Measurements from ENCODE around the gene KCNK1.

KCNK1 gene

GRCh38 chr1:233640179-233640578 lies 26.3 kb downstream of the KCNK1 start:
- no peak for DNase-seq

DNA sequence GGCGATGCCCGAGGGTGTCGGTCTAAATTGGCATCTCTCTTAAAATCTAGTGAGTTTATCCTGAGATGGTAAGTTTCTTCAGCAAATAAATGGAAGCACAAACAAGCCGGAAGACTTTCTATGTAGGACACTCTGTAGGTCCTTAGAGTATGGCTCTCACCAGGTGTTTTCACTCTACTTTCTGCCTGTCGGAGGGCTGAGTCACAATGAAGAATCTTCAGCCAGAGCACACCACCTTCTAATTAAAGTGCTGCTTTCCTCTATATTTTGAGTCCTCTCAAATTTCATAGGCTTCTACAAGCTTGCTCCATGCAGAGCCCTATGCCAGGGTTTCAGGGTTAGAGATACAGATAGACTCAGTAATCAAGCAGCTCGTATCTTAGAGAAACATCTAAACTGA lies 27.1 kb downstream of the KCNK1 start:
- no peak for DNase-seq

GRCh38 chr1:233647073-233647472 lies 33.2 kb downstream of the KCNK1 start:
- no peak for DNase-seq

- no peak for DNase-seq
Observed at GRCh38 chr1:233647636-233648035, 33.7 kb downstream of the KCNK1 start.

- DNase-seq: no peak
Observed at GRCh38 chr1:233651061-233651460, 37.2 kb downstream of the KCNK1 start.

DNA sequence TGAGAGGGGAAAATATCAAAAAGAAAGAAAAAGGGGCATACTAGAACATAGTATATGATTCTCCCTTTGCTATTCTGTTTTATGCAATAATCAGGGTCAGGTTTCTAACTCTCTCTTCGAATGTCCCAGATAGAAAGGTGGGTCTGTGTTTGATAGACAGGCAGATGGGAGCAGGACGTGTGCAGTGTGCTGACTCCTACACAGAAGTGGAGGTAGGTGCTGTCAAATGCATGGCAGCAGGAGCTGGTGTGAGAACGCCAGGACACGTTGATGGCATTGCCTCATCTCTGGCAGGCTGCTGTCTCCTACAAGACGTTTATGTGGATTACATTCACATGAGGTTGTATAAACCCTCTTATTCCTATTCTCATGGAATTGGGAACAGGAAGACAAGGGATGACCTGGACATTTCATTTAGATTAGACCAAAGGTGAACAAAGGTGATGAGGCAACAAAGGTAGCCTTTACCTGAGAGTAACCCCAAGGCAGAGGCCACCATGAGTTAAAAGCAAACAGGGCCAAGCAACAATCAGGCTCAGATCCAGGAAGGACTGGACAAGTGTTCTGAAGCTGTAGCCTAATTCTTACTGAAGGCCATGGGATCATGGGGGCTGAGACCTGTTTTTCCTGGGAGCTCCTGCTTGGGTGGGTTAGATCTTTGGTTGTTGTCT lies 37.8 kb downstream of the KCNK1 start:
- no peak for DNase-seq

DNA sequence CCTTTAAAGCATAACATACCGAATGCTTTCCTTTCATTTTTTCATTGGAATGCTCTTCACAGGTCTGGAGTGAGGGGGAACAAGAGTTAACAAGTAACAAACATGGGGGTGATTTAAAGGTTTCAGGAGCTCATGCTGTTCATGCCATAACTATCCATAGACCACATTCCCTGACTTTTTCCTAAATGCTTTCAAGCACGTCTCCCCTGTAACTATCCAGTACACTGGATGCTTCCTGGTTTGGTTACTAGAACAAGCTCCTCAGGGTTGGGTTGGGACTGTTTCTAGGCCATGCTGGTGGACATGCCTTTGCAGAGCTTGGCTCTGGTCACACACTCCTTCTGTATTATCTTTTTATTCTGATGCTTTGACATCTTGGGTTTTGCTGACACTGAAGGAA lies 38.6 kb downstream of the KCNK1 start:
- no peak for DNase-seq

DNA sequence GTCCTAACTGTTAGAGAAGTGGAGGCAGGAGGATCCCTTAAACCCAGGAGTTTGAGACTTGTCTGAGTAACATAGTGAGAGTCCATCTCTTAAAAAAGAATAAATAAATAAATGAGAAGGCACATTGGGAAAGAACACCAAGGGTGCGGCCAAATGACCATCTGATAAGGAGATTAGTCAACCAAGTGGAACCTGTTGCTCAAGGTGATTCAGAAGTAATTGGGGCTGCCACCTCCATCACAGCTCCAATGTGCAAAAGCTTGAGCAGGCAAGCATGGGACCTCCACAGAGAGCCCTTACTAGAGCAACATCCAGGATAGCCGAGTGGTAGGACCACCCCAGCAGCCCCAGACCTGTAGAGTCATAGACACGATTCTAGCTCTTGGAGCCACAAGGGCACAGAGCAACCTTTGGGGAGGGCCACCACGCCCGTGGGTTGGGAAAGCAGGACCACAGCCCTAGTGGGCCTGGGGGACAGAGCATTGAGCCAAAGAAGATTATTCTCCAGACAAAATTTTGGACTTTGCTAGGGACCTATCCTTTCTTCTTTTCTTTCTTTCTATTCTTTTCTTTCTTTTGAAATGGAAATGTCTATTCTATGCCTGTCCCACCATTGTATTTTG lies 40.9 kb downstream of the KCNK1 start:
- DNase-seq: no peak

DNA sequence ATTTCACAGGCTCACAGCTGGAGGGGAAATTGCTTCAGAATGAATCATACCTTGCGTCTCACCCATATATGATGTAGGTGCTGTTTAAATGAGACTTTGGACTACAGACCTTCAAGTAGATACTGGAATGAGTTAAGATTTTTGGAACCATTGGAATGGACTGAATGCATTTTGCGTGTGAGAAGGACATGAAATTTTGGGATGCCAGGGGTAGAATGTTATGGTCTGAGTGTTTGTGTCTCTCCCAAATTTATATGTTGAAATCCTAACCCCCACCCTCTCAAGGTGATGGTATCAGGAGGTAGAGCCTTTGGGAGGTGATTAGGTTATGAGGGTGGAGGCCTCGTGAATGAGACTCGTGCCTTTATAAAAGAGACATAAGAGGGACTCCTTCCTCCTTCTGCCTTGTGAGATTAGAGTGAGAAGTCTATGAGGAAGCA lies 41.4 kb downstream of the KCNK1 start:
- DNase-seq: no peak

GRCh38 chr1:233656032-233656635 lies 42.2 kb downstream of the KCNK1 start:
- DNase-seq: no peak

GRCh38 chr1:233656687-233657086 lies 42.8 kb downstream of the KCNK1 start:
- no peak for DNase-seq

GRCh38 chr1:233657466-233657865 lies 43.6 kb downstream of the KCNK1 start:
- no peak for DNase-seq

DNA sequence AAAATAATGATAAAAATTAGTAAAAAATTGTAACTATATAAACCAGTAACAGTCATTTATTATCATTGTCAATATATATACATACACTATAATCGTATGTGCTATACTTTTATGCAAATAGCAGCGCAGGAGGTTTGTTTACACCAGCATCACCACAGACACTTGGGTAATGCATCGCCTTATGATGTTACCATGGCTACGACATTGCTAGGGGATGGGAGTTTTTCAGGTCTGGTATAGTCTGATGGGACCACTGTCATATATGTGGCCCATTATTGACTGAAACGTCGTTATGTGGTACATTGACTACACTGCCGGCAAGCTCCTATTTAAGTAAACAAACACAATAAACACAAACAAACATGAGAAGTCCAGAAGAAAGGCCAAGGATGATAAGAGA lies 45.6 kb downstream of the KCNK1 start:
- no peak for DNase-seq

DNA sequence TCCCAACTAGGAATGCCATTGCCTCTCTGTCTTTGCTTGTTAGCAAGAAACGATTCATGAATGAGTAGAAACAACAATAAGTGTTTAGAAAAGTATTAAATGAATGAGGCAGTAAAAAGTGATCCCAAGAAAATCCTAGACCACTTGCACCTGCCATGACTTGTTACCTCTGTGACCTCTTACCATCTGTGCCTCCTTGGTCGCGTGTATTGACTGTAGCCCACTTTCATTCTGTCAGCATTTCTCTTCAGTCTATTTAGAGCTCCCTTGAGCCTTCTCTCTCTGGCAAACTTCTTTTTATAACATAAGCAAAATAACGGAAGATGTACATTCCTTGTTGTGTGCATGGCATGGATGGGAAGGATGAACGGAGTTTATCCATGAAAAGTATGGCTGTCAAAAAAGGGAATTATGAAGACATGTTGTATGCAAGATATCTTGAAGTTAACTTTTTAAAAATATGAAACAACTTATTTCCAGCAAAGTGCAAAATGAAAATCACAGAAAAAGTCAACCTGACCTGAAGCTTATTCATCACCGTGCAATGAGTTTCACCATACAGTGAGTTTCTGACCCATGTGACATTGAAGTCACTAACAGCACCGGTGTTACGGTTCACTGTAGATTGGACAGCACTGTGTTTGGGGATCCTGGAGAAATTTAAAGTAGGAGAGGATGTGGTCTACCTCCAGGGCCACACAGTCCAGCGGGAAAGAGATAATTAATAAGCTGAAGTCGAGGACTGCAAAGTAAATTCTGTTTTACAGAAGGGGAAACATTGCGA lies 47.7 kb downstream of the KCNK1 start:
- no peak for DNase-seq

GRCh38 chr1:233662575-233663304 lies 48.8 kb downstream of the KCNK1 start:
- DNase-seq: no peak

DNA sequence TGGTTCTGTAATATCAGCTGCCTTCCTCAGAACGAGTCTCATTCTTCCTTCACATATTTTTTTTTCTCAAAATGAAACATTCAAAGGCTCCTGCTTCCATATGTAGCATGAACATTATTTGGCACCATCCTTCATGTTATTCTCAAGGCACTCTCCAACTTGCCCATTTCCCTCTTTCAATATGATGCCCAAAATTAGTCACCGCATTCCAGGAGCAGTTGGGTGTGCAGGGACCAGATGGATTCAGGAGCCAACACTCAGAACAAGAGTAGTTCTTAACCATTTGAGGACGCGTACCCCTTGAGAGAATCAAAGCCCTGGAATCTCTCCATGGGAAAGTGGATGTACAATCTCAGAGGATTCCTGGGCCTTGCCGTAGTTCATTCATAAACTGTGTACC lies 50.3 kb downstream of the KCNK1 start:
- DNase-seq: no peak

- no peak for DNase-seq
Observed at GRCh38 chr1:233664804-233665574, 51.1 kb downstream of the KCNK1 start.

GRCh38 chr1:233665575-233666270 lies 51.8 kb downstream of the KCNK1 start:
- no peak for DNase-seq

DNA sequence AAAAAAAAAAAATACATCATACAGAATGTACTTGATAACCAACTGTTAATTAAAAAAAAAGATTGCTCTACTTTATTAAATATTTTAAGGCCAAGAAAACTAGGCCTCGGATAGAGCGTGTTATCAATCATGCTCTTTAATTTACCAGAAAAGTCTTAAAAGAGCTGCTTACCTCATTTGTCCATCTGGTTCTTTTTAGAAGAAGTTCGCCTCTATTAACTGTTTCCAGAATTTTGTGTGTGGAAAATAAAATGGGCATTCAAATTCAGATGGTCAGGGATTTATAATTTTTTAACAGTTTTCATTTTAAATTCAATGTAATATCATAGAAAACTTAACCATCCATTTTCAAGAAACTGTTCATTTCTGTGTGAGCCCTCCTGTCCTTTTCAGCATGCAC lies 53.8 kb downstream of the KCNK1 start:
- no peak for DNase-seq

GRCh38 chr1:233668146-233668724 lies 54.3 kb downstream of the KCNK1 start:
- no peak for DNase-seq

DNA sequence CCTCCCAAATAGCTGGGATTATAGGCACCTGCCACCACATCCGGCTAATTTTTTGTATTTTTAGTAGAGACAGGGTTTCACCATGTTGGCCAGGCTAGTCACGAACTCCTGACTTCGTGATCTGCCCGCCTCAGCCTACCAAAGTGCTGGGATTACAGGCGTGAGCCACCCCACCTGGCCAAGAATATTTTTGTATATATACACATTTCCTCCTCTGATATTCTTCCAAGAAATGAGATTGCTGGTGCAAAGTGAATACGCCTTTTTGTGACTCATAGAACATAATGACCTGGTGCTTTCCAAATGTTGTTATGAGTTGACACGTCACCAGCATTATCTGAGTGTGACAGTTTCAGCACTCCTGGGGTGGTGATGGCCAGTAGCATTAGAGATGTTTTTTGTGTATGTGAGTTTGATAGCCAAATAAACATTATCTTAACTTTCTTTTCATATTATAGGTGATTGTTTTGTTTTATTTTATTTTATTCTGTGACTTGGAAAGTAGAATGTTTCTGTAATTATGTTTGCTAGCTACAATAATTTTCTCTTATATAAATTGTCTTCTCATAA lies 54.9 kb downstream of the KCNK1 start:
- DNase-seq: no peak

Data from left hindlimb (tissue), 1 donor.